OCI-LY7 (cell line): ENCODE measurements around the gene AKAP12. TPM values are rescaled to one million over a fixed set of nuclear protein-coding genes. Genes with fewer than 3 reads are reported as not detected.

Experiments used
- BruUV-seq: library from RNA; stranded (reverse); fragments of 400-500 nt; replicated peaks from 2 replicates; lab custom pipeline; 2021; lab: Mats Ljungman, UMichigan
- CTCF ChIA-PET: fragments of 300-600 bp; sonication (Branson Sonifier 250); formaldehyde crosslinking; loops from one replicate; lab custom pipeline; 2022; ENCODE audit warnings: antibody characterized with exemption; ENCODE audit not compliant: unreplicated experiment; lab: Charles Lee
- POLR2A ChIA-PET: fragments of 300-600 bp; sonication (Branson Sonifier 250); formaldehyde crosslinking; loops from one replicate; lab custom pipeline; 2022; ENCODE audit warnings: antibody characterized with exemption; lab: Charles Lee
- DNase-seq: peaks from one replicate; pipeline ENCODE4 v3.0.0-alpha.2; 2015; ENCODE audit warnings: low spot score
- H2AFZ ChIP-seq: fragments of 200-600 bp; sonication (generic), shearing (Covaris generic); 2 replicates; pipeline ENCODE4 v1.6.1; 2014; ENCODE audit warnings: mild to moderate bottlenecking, antibody characterized with exemption, low read length, moderate library complexity
- H3K27ac ChIP-seq: fragments of 200-600 bp; sonication (generic); 2 replicates; pipeline ENCODE4 v1.5.1; 2014; ENCODE audit warnings: mixed run types, low read depth, mild to moderate bottlenecking, moderate library complexity, low read length, inconsistent platforms; ENCODE audit not compliant: poor library complexity, severe bottlenecking
- H3K36me3 ChIP-seq: fragments of 200-600 bp; sonication (generic); 2 replicates; pipeline ENCODE4 v1.6.1; 2014; ENCODE audit warnings: mild to moderate bottlenecking, antibody characterized with exemption, low read length, moderate library complexity, mixed read lengths; ENCODE audit not compliant: insufficient read depth
- H3K4me1 ChIP-seq: fragments of 200-600 bp; sonication (generic); 2 replicates; pipeline ENCODE4 v1.5.1; 2014; ENCODE audit warnings: mild to moderate bottlenecking, low read length; ENCODE audit not compliant: insufficient read depth, poor library complexity, severe bottlenecking
- H3K4me2 ChIP-seq: fragments of 200-600 bp; sonication (generic); 2 replicates; pipeline ENCODE4 v1.6.1; 2014; ENCODE audit warnings: mild to moderate bottlenecking, low read length
- H3K4me3 ChIP-seq: fragments of 200-600 bp; sonication (generic); 2 replicates; pipeline ENCODE4 v1.5.1; 2014; ENCODE audit warnings: mild to moderate bottlenecking, low read depth, low read length; ENCODE audit not compliant: poor library complexity, severe bottlenecking
- H3K79me2 ChIP-seq: fragments of 200-600 bp; sonication (generic); 2 replicates; pipeline ENCODE4 v1.6.1; 2016; ENCODE audit warnings: low read depth, mild to moderate bottlenecking, low read length, moderate library complexity, mixed read lengths; ENCODE audit not compliant: insufficient read depth
- H3K9me2 ChIP-seq: fragments of 200-600 bp; sonication (generic); 2 replicates; pipeline ENCODE4 v1.6.1; 2016; ENCODE audit warnings: mild to moderate bottlenecking, low read length, mixed read lengths; ENCODE audit not compliant: insufficient read depth
- H3K9me3 ChIP-seq: fragments of 200-600 bp; sonication (generic); 2 replicates; pipeline ENCODE4 v1.6.1; 2014; ENCODE audit warnings: mild to moderate bottlenecking, mixed run types, low read length, mixed read lengths
- H4K20me1 ChIP-seq: fragments of 200-600 bp; sonication (generic); 2 replicates; pipeline ENCODE4 v1.6.1; 2014; ENCODE audit warnings: mild to moderate bottlenecking, antibody characterized with exemption, low read length, moderate library complexity, mixed read lengths; ENCODE audit not compliant: insufficient read depth
- CTCF ChIP-seq: fragments of 200-600 bp; sonication (generic); conservative IDR thresholded peaks from 2 replicates; pipeline ENCODE4 v1.5.1; 2014; ENCODE audit warnings: mild to moderate bottlenecking, antibody characterized with exemption, low read length, moderate library complexity, mixed read lengths
- EZH2phosphoT487 ChIP-seq: fragments of 200-600 bp; sonication (generic); IDR thresholded peaks from 2 replicates; pipeline ENCODE4 v1.6.1; 2018; ENCODE audit warnings: low read depth, borderline replicate concordance, mild to moderate bottlenecking, mixed run types, antibody characterized with exemption, low read length, moderate library complexity, mixed read lengths
- intact Hi-C: fragments of 100-400 bp; cut with micrococcal nuclease; formaldehyde crosslinking; loops from one replicate; pipeline ENCODE4 v1.10.0; 2022; ENCODE audit not compliant: unreplicated experiment
- total RNA-seq, 2 experiments: library from RNA; depleted of rRNA in 1 of 2; stranded (reverse); fragments of >200 nt in 1 of 2; shearing (Covaris generic) in 1 of 2; gene quantifications; 2 replicates each; pipeline ENCODE4 v1.2.3, GENCODE V29; 2014 to 2022

AKAP12 gene
- total RNA-seq, 2 experiments from 2014 or later = 0.23 TPM; not detected in 1

- Histone ChIP-seq H3K4me2 (no peak overlapping the region), H3K79me2 (no peaks in the 10 kb centered on the region), H3K9me2 (no peaks in the 10 kb centered on the region), H3K4me3 (no peak overlapping the region), H3K4me1 (no peaks in the 10 kb centered on the region), H3K9me3 (no peaks in the 10 kb centered on the region), H2AFZ (no peak overlapping the region), H4K20me1 (no peaks in the 10 kb centered on the region), H3K27ac (no peak overlapping the region), H3K36me3 (no peaks in the 10 kb centered on the region)
- ChIA-PET POLR2A (interaction anchor here (1.3 kb wide), 1 partner anchor 10 kb away, joined by 3 read pairs; no protein-coding TSS in a partner anchor), CTCF (no interaction called here)
- no peak for TF ChIP-seq CTCF
- intact Hi-C loops = no loop called here
- no peak for DNase-seq
- no TSS peak for BruUV-seq
Observed at GRCh38 chr6:151228788-151229400, 10.9 kb upstream of the AKAP12 start.

- H2AFZ ChIP-seq = no peak overlapping the region
- intact Hi-C loops = no loop called here
- BruUV-seq = no TSS peak
- DNase-seq = no peak
- H4K20me1 ChIP-seq = no peaks in the 10 kb centered on the region
- no peak overlapping the region for H3K4me3 ChIP-seq
- ChIA-PET POLR2A (interaction anchor here (1.3 kb wide), 1 partner anchor 10 kb away, joined by 3 read pairs; no protein-coding TSS in a partner anchor), CTCF (no interaction called here)
- H3K9me2 ChIP-seq = no peaks in the 10 kb centered on the region
- no peak overlapping the region for H3K4me2 ChIP-seq
- H3K4me1 ChIP-seq = no peaks in the 10 kb centered on the region
- no peaks in the 10 kb centered on the region for H3K79me2 ChIP-seq
- H3K9me3 ChIP-seq = no peaks in the 10 kb centered on the region
- TF ChIP-seq CTCF (no peak), EZH2phosphoT487 (no peak)
- H3K27ac ChIP-seq = no peak overlapping the region
- no peaks in the 10 kb centered on the region for H3K36me3 ChIP-seq
Observed at GRCh38 chr6:151229401-151230276, 10.1 kb upstream of the AKAP12 start.

GRCh38 chr6:151230277-151230577 is 9.5 kb upstream of the AKAP12 start:
- no TSS peak for BruUV-seq
- Histone ChIP-seq H3K36me3 (no peaks in the 10 kb centered on the region), H3K9me3 (no peaks in the 10 kb centered on the region), H3K9me2 (no peaks in the 10 kb centered on the region), H3K4me3 (no peak overlapping the region), H3K27ac (no peak overlapping the region), H3K79me2 (no peaks in the 10 kb centered on the region), H2AFZ (no peak overlapping the region), H3K4me1 (no peaks in the 10 kb centered on the region), H4K20me1 (no peaks in the 10 kb centered on the region), H3K4me2 (no peak overlapping the region)
- CTCF ChIA-PET = no interaction called here
- DNase-seq = no peak
- TF ChIP-seq CTCF (no peak), EZH2phosphoT487 (no peak)
- intact Hi-C loops = no loop called here
- POLR2A ChIA-PET = interaction anchor here (0.6 kb wide), 1 partner anchor 34 kb away, joined by 6 read pairs; no protein-coding TSS in a partner anchor
